Fibroblast of villous mesenchyme (primary cell): Measurements from ENCODE around the gene PIAS2. TPM values are rescaled to one million over a fixed set of nuclear protein-coding genes. Genes with fewer than 3 reads are reported as not detected.
A peak's percentile ranks its signal among the peaks of the same experiment; 100 is the strongest.

Source experiments
- DNase-seq: peaks from one replicate; pipeline ENCODE4 v3.0.0-alpha.2; 2010; ENCODE audit warnings: low read depth
- H3K4me3 ChIP-seq: 2 replicates; pipeline ENCODE4 v1.5.1; 2011; ENCODE audit warnings: low read depth, mild to moderate bottlenecking, low read length
- CTCF ChIP-seq: IDR thresholded peaks from 2 replicates; pipeline ENCODE4 v1.5.1; 2012; ENCODE audit warnings: low read depth, mild to moderate bottlenecking, low read length; ENCODE audit not compliant: insufficient read depth
- total RNA-seq: library from RNA; depleted of rRNA; stranded (reverse); fragments of >200 nt; gene quantifications from 2 replicates; pipeline ENCODE4 v1.2.3, GENCODE V29; 2012

The PIAS2 gene
- total RNA-seq, 1 donor, result 32.0 TPM

- TF ChIP-seq CTCF, result peak; percentile 6
- H3K4me3 ChIP-seq, result no peak overlapping the region
- no peak for DNase-seq
Observed at GRCh38 chr18:46793565-46793964, 123.7 kb downstream of the PIAS2 start.

- DNase-seq, result no peak
- no peak overlapping the region for H3K4me3 ChIP-seq
- no peak for TF ChIP-seq CTCF
Observed at GRCh38 chr18:46789088-46789487, 128.2 kb downstream of the PIAS2 start.

- no peak for DNase-seq
- TF ChIP-seq CTCF, result no peak
- no peak overlapping the region for H3K4me3 ChIP-seq
Observed at GRCh38 chr18:46787674-46788073, 129.6 kb downstream of the PIAS2 start.

- TF ChIP-seq CTCF, result no peak
Observed at GRCh38 chr18:46772357-46772756, 144.9 kb downstream of the PIAS2 start.

GRCh38 chr18:46771141-46771540 is 146.2 kb downstream of the PIAS2 start:
- TF ChIP-seq CTCF, result no peak
- no peak overlapping the region for H3K4me3 ChIP-seq
- DNase-seq, result no peak

More at GRCh38 chr18:46772357-46772756, 144.9 kb downstream of the PIAS2 start:
- H3K4me3 ChIP-seq, result no peak overlapping the region
- no peak for DNase-seq

- H3K4me3 ChIP-seq, result no peak overlapping the region
- DNase-seq, result no peak
- no peak for TF ChIP-seq CTCF
Observed at GRCh38 chr18:46770708-46771107, 146.6 kb downstream of the PIAS2 start.

GRCh38 chr18:46768166-46768921 is 149.0 kb downstream of the PIAS2 start:
- no peak for DNase-seq
- no peak overlapping the region for H3K4me3 ChIP-seq
- TF ChIP-seq CTCF, result no peak
